ENCODE results near the gene CMTR1.

Gene CMTR1

GRCh38 chr6:37486121-37486839, 53.3 kb downstream of the CMTR1 start:
- H3K4me3 ChIP-seq (ENCODE audit: low read length) = no peak overlapping the region
- DNase-seq (ENCODE audit: low read depth) = no peak
- no peak for TF ChIP-seq CTCF (conservative IDR thresholded peaks at IDR 0.05; ENCODE audit: low read depth, low read length)

- no peak for DNase-seq (ENCODE audit: low read depth)
- TF ChIP-seq CTCF (conservative IDR thresholded peaks at IDR 0.05; ENCODE audit: low read depth, low read length) = no peak
- no peak overlapping the region for H3K4me3 ChIP-seq (ENCODE audit: low read length)
Observed at GRCh38 chr6:37487591-37488380, 54.8 kb downstream of the CMTR1 start.

GRCh38 chr6:37488476-37488875, 55.5 kb downstream of the CMTR1 start:
- DNase-seq (ENCODE audit: low read depth) = no peak
- no peak for TF ChIP-seq CTCF (conservative IDR thresholded peaks at IDR 0.05; ENCODE audit: low read depth, low read length)
- no peak overlapping the region for H3K4me3 ChIP-seq (ENCODE audit: low read length)

- no peak for DNase-seq (ENCODE audit: low read depth)
- peak; percentile 33 for TF ChIP-seq CTCF (conservative IDR thresholded peaks at IDR 0.05; ENCODE audit: low read depth, low read length)
- no peak overlapping the region for H3K4me3 ChIP-seq (ENCODE audit: low read length)
Observed at GRCh38 chr6:37489697-37490336, 56.8 kb downstream of the CMTR1 start.

- TF ChIP-seq CTCF (conservative IDR thresholded peaks at IDR 0.05; ENCODE audit: low read depth, low read length) = no peak
- DNase-seq (ENCODE audit: low read depth) = no peak
- H3K4me3 ChIP-seq (ENCODE audit: low read length) = no peak overlapping the region
Observed at GRCh38 chr6:37490536-37491170, 57.6 kb downstream of the CMTR1 start.

- no peak for TF ChIP-seq CTCF (conservative IDR thresholded peaks at IDR 0.05; ENCODE audit: low read depth, low read length)
- DNase-seq (ENCODE audit: low read depth) = no peak
- H3K4me3 ChIP-seq (ENCODE audit: low read length) = no peak overlapping the region
Observed at GRCh38 chr6:37491171-37491829, 58.3 kb downstream of the CMTR1 start.

All from retinal pigment epithelial cell (primary cell).